GM19455 (cell line): Measurements from ENCODE around the gene EMCN.
"Not testable (repeated sequence)": the region's sequence is repeated elsewhere in the genome, so short reads cannot be mapped to it uniquely, and the experiment has no call there.

Source experiments
- ATAC-seq: cut with Tn5 transposase; IDR thresholded peaks from one replicate; pipeline ENCODE4 v1.9.1; 2021; ENCODE audit not compliant: unreplicated experiment

EMCN gene

GRCh38 chr4:100386270-100386669 is 131.6 kb downstream of the EMCN start:
- ATAC-seq = no peak

- ATAC-seq = not testable (repeated sequence)
These were observed 137.4 kb downstream of the EMCN start for GRCh38 chr4:100380401-100380800.

GRCh38 chr4:100379583-100380105 is 138.2 kb downstream of the EMCN start:
- ATAC-seq = no peak

GRCh38 chr4:100372432-100372831 is 145.4 kb downstream of the EMCN start:
- no peak for ATAC-seq

GRCh38 chr4:100369871-100370270 is 148.0 kb downstream of the EMCN start:
- ATAC-seq = no peak

GRCh38 chr4:100367451-100367850 is 150.4 kb downstream of the EMCN start:
- ATAC-seq = no peak

- ATAC-seq = no peak
These were observed 151.6 kb downstream of the EMCN start for GRCh38 chr4:100366213-100366612.

GRCh38 chr4:100362366-100362765 is 155.5 kb downstream of the EMCN start:
- no peak for ATAC-seq

- no peak for ATAC-seq
These were observed 156.5 kb downstream of the EMCN start for GRCh38 chr4:100361336-100361735.

- no peak for ATAC-seq
These were observed 157.6 kb downstream of the EMCN start for GRCh38 chr4:100360211-100360610.

GRCh38 chr4:100359441-100359840 is 158.4 kb downstream of the EMCN start:
- no peak for ATAC-seq

GRCh38 chr4:100357542-100357941 is 160.3 kb downstream of the EMCN start:
- ATAC-seq = no peak

- ATAC-seq = no peak
These were observed 161.7 kb downstream of the EMCN start for GRCh38 chr4:100356172-100356571.

GRCh38 chr4:100352352-100352751 is 165.5 kb downstream of the EMCN start:
- not testable (repeated sequence) for ATAC-seq

- no peak for ATAC-seq
These were observed 169.3 kb downstream of the EMCN start for GRCh38 chr4:100348473-100348872.

GRCh38 chr4:100347241-100347640 is 170.6 kb downstream of the EMCN start:
- ATAC-seq = no peak

- ATAC-seq = no peak
These were observed 172.2 kb downstream of the EMCN start for GRCh38 chr4:100345585-100345984.
